HEK293T (cell line): ENCODE measurements around the gene STK36.
A peak's percentile ranks its signal among the peaks of the same experiment; 100 is the strongest.

Experiments
- CTCF ChIA-PET: fragments of 350-600 bp; formaldehyde crosslinking; extraction: SDS; loops from one replicate; lab custom pipeline; 2021; ENCODE audit warnings: antibody characterized with exemption, inconsistent platforms; lab: Yijun Ruan, JAX
- POLR2A ChIA-PET: fragments of 350-600 bp; formaldehyde crosslinking; extraction: SDS; loops from one replicate; lab custom pipeline; 2020; ENCODE audit warnings: antibody characterized with exemption, inconsistent platforms; lab: Yijun Ruan, JAX
- DNase-seq: peaks from one replicate; pipeline ENCODE4 v3.0.0; 2012; ENCODE audit warnings: mixed read lengths; ENCODE audit errors: extremely low spot score
- ARNT ChIP-seq: fragments of 450-650 bp; IDR thresholded peaks from 2 replicates; pipeline ENCODE4 v1.6.1; 2017; ENCODE audit warnings: mild to moderate bottlenecking
- BHLHE40 ChIP-seq: fragments of 450-650 bp; IDR thresholded peaks from 2 replicates; pipeline ENCODE4 v1.6.1; 2016; ENCODE audit warnings: mild to moderate bottlenecking, moderate library complexity, borderline replicate concordance
- CTBP1 ChIP-seq: fragments of 450-650 bp; IDR thresholded peaks from 2 replicates; pipeline ENCODE4 v1.6.1; 2016; ENCODE audit warnings: borderline replicate concordance
- ELF4 ChIP-seq: fragments of 450-650 bp; IDR thresholded peaks from 2 replicates; pipeline ENCODE4 v1.6.1; 2017; ENCODE audit warnings: antibody characterized with exemption
- FOXA1 ChIP-seq: fragments of 450-650 bp; IDR thresholded peaks from 2 replicates; pipeline ENCODE4 v1.6.1; 2016; ENCODE audit warnings: mild to moderate bottlenecking
- FOXK2 ChIP-seq: fragments of 450-650 bp; IDR thresholded peaks from 2 replicates; pipeline ENCODE4 v1.6.1; 2016; ENCODE audit warnings: mild to moderate bottlenecking
- FOXM1 ChIP-seq: fragments of 450-650 bp; IDR thresholded peaks from 2 replicates; pipeline ENCODE4 v1.6.1; 2017; ENCODE audit warnings: mild to moderate bottlenecking, borderline replicate concordance
- HDGF ChIP-seq: fragments of 450-650 bp; IDR thresholded peaks from 2 replicates; pipeline ENCODE4 v1.6.1; 2017; ENCODE audit warnings: antibody characterized with exemption, borderline replicate concordance
- L3MBTL2 ChIP-seq: fragments of 450-650 bp; conservative IDR thresholded peaks from 2 replicates; pipeline ENCODE4 v1.6.1; 2016; ENCODE audit warnings: mild to moderate bottlenecking
- LEF1 ChIP-seq: fragments of 450-650 bp; IDR thresholded peaks from 2 replicates; pipeline ENCODE4 v1.6.1; 2017; ENCODE audit warnings: mild to moderate bottlenecking, borderline replicate concordance
- NFRKB ChIP-seq: fragments of 450-650 bp; IDR thresholded peaks from 2 replicates; pipeline ENCODE4 v1.6.1; 2016; ENCODE audit warnings: mild to moderate bottlenecking, moderate library complexity
- SP1 ChIP-seq: fragments of 450-650 bp; IDR thresholded peaks from 2 replicates; pipeline ENCODE4 v1.6.1; 2017
- SUZ12 ChIP-seq: fragments of 450-650 bp; IDR thresholded peaks from 2 replicates; pipeline ENCODE4 v1.6.1; 2016; ENCODE audit warnings: mild to moderate bottlenecking
- TARDBP ChIP-seq: fragments of 450-650 bp; IDR thresholded peaks from 2 replicates; pipeline ENCODE4 v1.6.1; 2016
- ZNF384 ChIP-seq: fragments of 450-650 bp; IDR thresholded peaks from 2 replicates; pipeline ENCODE4 v1.6.1; 2016
- TF ChIP-seq, protein P1 (sequence below): fragments of 450-650 bp; IDR thresholded peaks from 2 replicates; pipeline ENCODE4 v1.6.1; 2016

Gene STK36

GRCh38 chr2:218709908-218710307, 38.0 kb downstream of the STK36 start:
- no peak for TF ChIP-seq FOXM1
- TF ChIP-seq, protein P1, sequence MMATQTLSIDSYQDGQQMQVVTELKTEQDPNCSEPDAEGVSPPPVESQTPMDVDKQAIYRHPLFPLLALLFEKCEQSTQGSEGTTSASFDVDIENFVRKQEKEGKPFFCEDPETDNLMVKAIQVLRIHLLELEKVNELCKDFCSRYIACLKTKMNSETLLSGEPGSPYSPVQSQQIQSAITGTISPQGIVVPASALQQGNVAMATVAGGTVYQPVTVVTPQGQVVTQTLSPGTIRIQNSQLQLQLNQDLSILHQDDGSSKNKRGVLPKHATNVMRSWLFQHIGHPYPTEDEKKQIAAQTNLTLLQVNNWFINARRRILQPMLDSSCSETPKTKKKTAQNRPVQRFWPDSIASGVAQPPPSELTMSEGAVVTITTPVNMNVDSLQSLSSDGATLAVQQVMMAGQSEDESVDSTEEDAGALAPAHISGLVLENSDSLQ = no peak
- TF ChIP-seq TARDBP = no peak
- TF ChIP-seq L3MBTL2 = no peak
- no peak for TF ChIP-seq LEF1
- no peak for TF ChIP-seq CTBP1
- TF ChIP-seq NFRKB = no peak
- TF ChIP-seq FOXA1 = no peak
- no peak for TF ChIP-seq SUZ12
- TF ChIP-seq SP1 = no peak
- TF ChIP-seq ELF4 = no peak
- no peak for TF ChIP-seq ARNT
- no peak for TF ChIP-seq BHLHE40
- TF ChIP-seq HDGF = no peak
- no peak for TF ChIP-seq FOXK2
- TF ChIP-seq ZNF384 = no peak
- CTCF ChIA-PET = interaction anchor here (0.6 to 2.3 kb wide), 10 partner anchors 9 to 240 kb away, joined by 3 to 12 read pairs (median 4); partner anchors contain the start of genes BCS1L and ZNF142
- POLR2A ChIA-PET = interaction anchor here (0.5 to 1.3 kb wide), 7 partner anchors 8 to 106 kb away, joined by 3 to 11 read pairs (median 4); partner anchors contain the start of genes BCS1L and ZNF142
- DNase-seq = no peak

- POLR2A ChIA-PET = interaction anchor here (0.5 to 1.3 kb wide), 7 partner anchors 8 to 106 kb away, joined by 3 to 11 read pairs (median 4); partner anchors contain the start of genes BCS1L and ZNF142
Measured at GRCh38 chr2:218710334-218710686, 38.4 kb downstream of the STK36 start.

DNA sequence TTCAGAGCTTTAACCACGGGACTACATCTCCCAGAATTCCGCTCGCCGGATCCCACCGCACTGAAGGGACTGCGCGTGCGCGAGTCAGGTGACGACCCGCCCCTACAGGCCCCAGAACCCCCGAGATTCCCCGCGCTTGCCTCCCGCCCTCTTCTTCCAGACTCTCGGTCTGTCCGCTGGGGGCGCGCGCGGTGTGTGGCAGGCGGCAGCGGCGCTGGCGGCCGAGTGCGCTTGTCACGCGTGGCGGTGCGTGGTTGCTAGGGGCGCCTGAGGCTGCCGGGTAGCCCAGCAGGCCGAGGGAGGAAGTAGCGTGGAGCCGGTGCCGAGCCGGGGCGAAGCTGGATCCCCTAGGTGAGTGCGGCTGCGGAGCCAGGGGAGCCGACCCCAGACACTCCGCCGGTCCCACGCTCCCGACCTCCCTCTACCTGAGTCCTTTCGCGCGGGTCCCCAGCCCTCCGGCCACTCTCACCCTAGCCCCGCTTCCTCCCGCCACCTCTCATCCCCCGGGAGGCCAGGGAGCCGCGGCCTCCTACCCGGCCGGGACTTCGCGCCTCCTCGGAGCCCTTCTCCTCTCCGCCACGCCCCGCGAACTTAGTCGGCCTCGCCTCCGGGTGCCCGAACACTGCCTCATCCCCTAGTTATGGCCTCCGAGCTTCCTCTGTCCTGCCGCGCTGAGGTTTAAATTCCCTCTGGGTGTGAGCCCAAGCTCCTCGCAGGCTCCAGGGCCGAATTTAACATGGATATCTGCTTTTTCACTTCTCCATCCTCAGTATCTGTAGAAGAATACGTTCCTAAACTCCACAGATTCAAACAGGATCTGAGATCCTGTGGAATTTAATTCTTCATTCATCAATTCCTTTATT, 39.0 kb downstream of the STK36 start, which contains the start of gene TTLL4:
Gene TTLL4, plus strand, starts transcription at position 149 of the 863 bp plus-strand sequence. CDS start 26,842 bp downstream, outside the sequence.
- TF ChIP-seq TARDBP (peak; percentile 97), SP1 (no peak), FOXM1 (no peak), L3MBTL2 (peak; percentile 78), BHLHE40 (no peak), ELF4 (no peak), FOXA1 (no peak)
- ChIA-PET CTCF (interaction anchor here (0.6 to 2.3 kb wide), 12 partner anchors 8 to 239 kb away, joined by 3 to 12 read pairs (median 4); partner anchors contain the start of genes BCS1L and ZNF142), POLR2A (interaction anchor here (0.5 to 1.3 kb wide), 7 partner anchors 9 to 105 kb away, joined by 3 to 11 read pairs (median 4); partner anchors contain the start of genes BCS1L and ZNF142)
- DNase-seq = peak; percentile 99

More at GRCh38 chr2:218710334-218710686, 38.4 kb downstream of the STK36 start:
- TF ChIP-seq CTBP1 (no peak), BHLHE40 (no peak), FOXA1 (no peak), L3MBTL2 (no peak), SP1 (no peak), ARNT (no peak)
- TF ChIP-seq, protein P1 = no peak
- CTCF ChIA-PET = interaction anchor here (0.6 to 2.3 kb wide), 11 partner anchors 9 to 240 kb away, joined by 3 to 12 read pairs (median 3); partner anchors contain the start of genes BCS1L and ZNF142
- DNase-seq = no peak

DNA sequence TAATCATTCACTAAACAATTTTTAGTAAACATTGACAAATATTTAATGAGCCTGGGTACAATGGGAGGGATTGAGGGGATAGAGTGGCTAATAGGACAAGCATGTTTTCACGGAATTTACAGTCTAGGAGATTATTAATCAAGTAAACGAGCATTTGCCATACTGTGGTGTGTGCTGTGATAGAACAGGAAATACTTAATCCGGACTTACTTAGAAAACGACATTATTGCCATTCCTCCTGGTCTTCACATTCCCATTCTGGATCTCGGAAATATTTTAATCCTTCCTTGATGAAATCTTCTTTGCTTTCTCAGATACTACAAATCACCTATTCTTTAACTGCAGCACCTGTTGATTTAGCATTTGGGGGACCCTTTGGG, 39.7 kb downstream of the STK36 start:
- CTCF ChIA-PET = interaction anchor here (0.6 to 2.3 kb wide), 4 partner anchors 10 to 318 kb away, joined by 3 to 12 read pairs (median 4); partner anchors contain the start of gene WNT6
- TF ChIP-seq ZNF384 (0 out of 2 replicates have a peak, but pooled peaks have one; percentile 16), LEF1 (no peak), FOXK2 (no peak), TARDBP (no peak), CTBP1 (no peak)
- POLR2A ChIA-PET = no interaction called here
- DNase-seq = no peak

DNA sequence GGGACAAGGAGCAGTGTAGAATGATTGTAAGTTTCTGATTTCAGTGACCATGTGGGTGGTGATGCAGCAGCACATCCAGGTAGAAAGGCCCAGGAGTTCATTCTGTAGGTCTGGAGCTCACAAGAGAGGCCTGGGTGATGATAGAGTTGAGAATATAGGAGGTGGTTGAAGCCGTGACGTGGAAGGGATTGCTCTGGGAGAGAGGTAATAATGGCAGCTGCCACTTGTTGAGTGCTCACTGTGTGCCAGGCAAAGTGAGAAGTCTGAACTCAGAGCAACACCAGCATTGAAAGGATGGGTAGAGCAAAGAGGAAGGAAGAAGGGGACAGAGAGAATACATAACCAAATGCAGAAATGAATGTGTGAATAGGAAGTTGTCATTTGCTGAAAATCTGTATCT, 42.0 kb downstream of the STK36 start:
- TF ChIP-seq FOXK2 (no peak), ARNT (no peak), SP1 (no peak), FOXM1 (no peak), L3MBTL2 (no peak), ZNF384 (no peak), ELF4 (no peak), LEF1 (no peak), CTBP1 (no peak), FOXA1 (no peak)
- TF ChIP-seq, protein P1 = no peak
- no peak for DNase-seq
- CTCF ChIA-PET = no interaction called here
- POLR2A ChIA-PET = no interaction called here

DNA sequence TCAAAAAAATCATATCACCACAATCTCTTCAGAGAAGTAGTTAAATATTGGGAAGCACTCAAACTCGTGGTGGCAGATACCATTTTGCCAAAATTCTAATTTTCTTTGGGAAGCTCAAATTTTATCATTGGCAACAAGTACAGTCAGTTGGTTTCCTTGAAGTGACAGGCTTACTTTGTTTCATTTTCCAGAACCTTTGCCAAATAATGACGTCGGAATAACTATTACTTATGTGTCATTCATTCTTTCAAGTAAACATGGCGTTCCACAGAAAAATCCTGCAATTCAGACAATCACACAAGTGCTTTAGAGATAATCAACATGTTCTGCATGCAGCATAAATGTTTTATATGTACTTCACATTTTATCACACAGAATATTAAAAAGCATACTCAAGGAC, 44.2 kb downstream of the STK36 start:
- no peak for DNase-seq
- TF ChIP-seq FOXK2 (no peak), SP1 (no peak), FOXM1 (no peak), BHLHE40 (no peak), FOXA1 (no peak)
- CTCF ChIA-PET = no interaction called here
- POLR2A ChIA-PET = no interaction called here
